Measurements from ENCODE around the gene PAK6. TPM values are rescaled to one million over a fixed set of nuclear protein-coding genes. Genes with fewer than 3 reads are reported as not detected.
A peak's percentile ranks its signal among the peaks of the same experiment; 100 is the strongest.

Gene PAK6
- total RNA-seq, 1 donor from 2014 or later, result 13.2 TPM

GRCh38 chr15:40235201-40235885 lies 3.5 kb upstream of the PAK6 start:
- Mint-ChIP-seq H3K4me3 (ENCODE audit: low read depth) (no peak overlapping the region), H3K27ac (peak overlapping the region; percentile 53), H3K9me3 (ENCODE audit: low read depth) (no peaks in the 10 kb centered on the region), H3K4me1 (ENCODE audit: low read depth) (peaks cover 9% of the 10 kb centered on the region), H3K27me3 (peaks cover 4% of the 10 kb centered on the region), H3K36me3 (ENCODE audit: insufficient read depth) (no peaks in the 10 kb centered on the region)
- no peak for DNase-seq (ENCODE audit: low spot score, unreplicated experiment)
- TF ChIP-seq CTCF (IDR thresholded peaks at IDR 0.05; ENCODE audit: unreplicated experiment), result no peak

GRCh38 chr15:40239404-40239692 lies 485 bp downstream of the PAK6 start:
- no peak for DNase-seq (ENCODE audit: low spot score, unreplicated experiment)
- Mint-ChIP-seq H3K27ac (peak overlapping the region; percentile 46), H3K4me3 (ENCODE audit: low read depth) (peak overlapping the region; percentile 64), H3K4me1 (ENCODE audit: low read depth) (peaks cover 9% of the 10 kb centered on the region), H3K36me3 (ENCODE audit: insufficient read depth) (no peaks in the 10 kb centered on the region), H3K27me3 (peaks cover 9% of the 10 kb centered on the region), H3K9me3 (ENCODE audit: low read depth) (no peaks in the 10 kb centered on the region)
- TF ChIP-seq CTCF (IDR thresholded peaks at IDR 0.05; ENCODE audit: unreplicated experiment), result no peak

- peak overlapping the region; percentile 46 for H3K27ac Mint-ChIP-seq
- TF ChIP-seq CTCF (IDR thresholded peaks at IDR 0.05; ENCODE audit: unreplicated experiment), result no peak
- no peak for DNase-seq (ENCODE audit: low spot score, unreplicated experiment)
Measured at GRCh38 chr15:40239693-40240618, 1.1 kb downstream of the PAK6 start.

GRCh38 chr15:40240619-40241221 lies 1.9 kb downstream of the PAK6 start:
- peaks cover 9% of the 10 kb centered on the region for H3K27me3 Mint-ChIP-seq
- no peaks in the 10 kb centered on the region for H3K36me3 Mint-ChIP-seq (ENCODE audit: insufficient read depth)
- H3K27ac Mint-ChIP-seq, result no peak overlapping the region
- no peak overlapping the region for H3K4me3 Mint-ChIP-seq (ENCODE audit: low read depth)
- no peak for TF ChIP-seq CTCF (IDR thresholded peaks at IDR 0.05; ENCODE audit: unreplicated experiment)
- DNase-seq (ENCODE audit: low spot score, unreplicated experiment), result no peak
- H3K9me3 Mint-ChIP-seq (ENCODE audit: low read depth), result no peaks in the 10 kb centered on the region
- peaks cover 18% of the 10 kb centered on the region for H3K4me1 Mint-ChIP-seq (ENCODE audit: low read depth)

More at GRCh38 chr15:40239693-40240618, 1.1 kb downstream of the PAK6 start:
- Mint-ChIP-seq H3K4me3 (ENCODE audit: low read depth) (peak overlapping the region; percentile 64), H3K36me3 (ENCODE audit: insufficient read depth) (no peaks in the 10 kb centered on the region), H3K4me1 (ENCODE audit: low read depth) (peaks cover 11% of the 10 kb centered on the region), H3K27me3 (peaks cover 9% of the 10 kb centered on the region), H3K9me3 (ENCODE audit: low read depth) (no peaks in the 10 kb centered on the region)

Data from progenitor cell of endocrine pancreas (in vitro differentiated cells).